Muscle of leg (tissue), 11 donors: ENCODE results near the gene MRPL54. TPM values are rescaled to one million over a fixed set of nuclear protein-coding genes. Genes with fewer than 3 reads are reported as not detected.

Experiments
- DNase-seq: peaks from one replicate; pipeline ENCODE4 v3.0.0; 2013
- H3K27ac ChIP-seq: one replicate; pipeline ENCODE4 v1.5.1; 2013; ENCODE audit warnings: mild to moderate bottlenecking, low read length, control low read depth
- H3K27me3 ChIP-seq: one replicate; pipeline ENCODE4 v1.6.1; 2013; ENCODE audit warnings: low read length; ENCODE audit not compliant: control insufficient read depth, insufficient read depth
- H3K36me3 ChIP-seq: one replicate; pipeline ENCODE4 v1.6.1; 2013; ENCODE audit warnings: low read length; ENCODE audit not compliant: control insufficient read depth, insufficient read depth
- H3K4me1 ChIP-seq: one replicate; pipeline ENCODE4 v1.6.1; 2013; ENCODE audit warnings: low read length; ENCODE audit not compliant: control insufficient read depth, insufficient read depth
- H3K4me3 ChIP-seq: one replicate; pipeline ENCODE4 v1.5.1; 2013; ENCODE audit warnings: low read length, control low read depth
- H3K9me3 ChIP-seq: replicated peaks from 2 replicates; pipeline ENCODE4 v1.6.1; 2013; ENCODE audit warnings: low read depth, low read length; ENCODE audit not compliant: control insufficient read depth
- WGBS: methylation state at CpG from one replicate; pipeline ENCODE4 v1.1.5; 2013; ENCODE audit warnings: missing lambda C conversion rate; ENCODE audit not compliant: insufficient coverage; 5-methylcytosine and 5-hydroxymethylcytosine counted together
- polyA plus RNA-seq, 8 donors: library from polyadenylated mRNA; unstranded; fragments of 120-200 nt; gene quantifications; one replicate each; pipeline versions ENCODE4 v1.2.1 to v1.2.3, GENCODE V29; 2013; ENCODE audit warnings: inconsistent platforms in 1 of 8, low replicate concordance in 1 of 8; ENCODE audit not compliant: insufficient read length in 8 of 8, insufficient read depth in 1 of 8
- total RNA-seq: library from RNA; stranded (reverse); fragments of 120-200 nt; gene quantifications from one replicate; pipeline ENCODE4 v1.2.4, GENCODE V29; 2013

Gene MRPL54
- total and polyA plus RNA-seq, 9 donors: 22.6 to 61.4 (median 30.7) TPM

DNA sequence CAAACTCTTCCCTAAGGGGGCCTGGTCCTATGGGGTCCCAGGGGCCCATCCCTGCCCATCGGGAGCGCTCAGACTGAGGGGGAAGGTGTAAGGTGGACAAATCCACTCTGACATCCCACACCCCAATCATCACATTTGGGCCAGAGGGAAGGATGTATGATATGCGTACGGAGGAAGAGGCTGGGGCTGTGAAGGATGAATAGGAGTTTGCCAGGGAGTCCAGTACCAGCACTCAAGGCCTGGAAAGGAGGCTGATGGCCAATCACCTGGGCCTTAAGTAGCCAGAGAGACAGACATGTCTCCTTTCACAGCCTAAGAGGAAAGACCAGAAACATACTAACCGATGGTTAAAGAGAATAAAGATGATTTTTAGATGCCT is 39.4 kb upstream of the MRPL54 start:
- no peaks in the 10 kb centered on the region for H3K9me3 ChIP-seq
- peaks cover 64% of the 10 kb centered on the region for H3K27me3 ChIP-seq
- peaks cover 4% of the 10 kb centered on the region for H3K4me1 ChIP-seq
- no peak for DNase-seq
- H3K36me3 ChIP-seq: no peaks in the 10 kb centered on the region
- H3K4me3 ChIP-seq: no peak overlapping the region
- H3K27ac ChIP-seq: no peak overlapping the region
- 80% methylated on average over 1 of the region's 5 CpGs for WGBS

DNA sequence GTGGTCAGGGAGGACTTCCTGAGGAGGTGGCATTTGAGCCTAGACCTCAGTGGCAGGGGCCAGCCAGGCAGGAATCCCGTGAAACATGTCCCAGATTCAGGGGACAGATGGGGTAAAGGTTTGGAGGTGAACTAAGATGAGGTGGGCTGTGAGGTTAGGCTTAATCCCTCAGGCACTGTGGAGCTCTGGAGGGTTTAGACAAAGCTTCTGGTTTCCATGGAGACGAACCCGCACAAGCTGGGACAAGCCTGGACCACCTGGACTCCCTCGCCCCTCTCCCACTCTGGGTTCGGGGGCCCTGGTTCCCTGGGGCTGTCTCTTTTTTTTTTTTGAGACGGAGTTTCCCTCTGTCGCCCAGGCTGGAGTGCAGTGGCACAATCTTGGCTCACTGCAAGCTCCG is 38.6 kb upstream of the MRPL54 start:
- no peak for DNase-seq
- no peak overlapping the region for H3K4me3 ChIP-seq
- H3K27me3 ChIP-seq: peaks cover 64% of the 10 kb centered on the region
- no peaks in the 10 kb centered on the region for H3K36me3 ChIP-seq
- H3K27ac ChIP-seq: no peak overlapping the region
- H3K4me1 ChIP-seq: peaks cover 4% of the 10 kb centered on the region
- H3K9me3 ChIP-seq: no peaks in the 10 kb centered on the region
- 24% methylated on average over 5 of the region's 8 CpGs for WGBS

DNA sequence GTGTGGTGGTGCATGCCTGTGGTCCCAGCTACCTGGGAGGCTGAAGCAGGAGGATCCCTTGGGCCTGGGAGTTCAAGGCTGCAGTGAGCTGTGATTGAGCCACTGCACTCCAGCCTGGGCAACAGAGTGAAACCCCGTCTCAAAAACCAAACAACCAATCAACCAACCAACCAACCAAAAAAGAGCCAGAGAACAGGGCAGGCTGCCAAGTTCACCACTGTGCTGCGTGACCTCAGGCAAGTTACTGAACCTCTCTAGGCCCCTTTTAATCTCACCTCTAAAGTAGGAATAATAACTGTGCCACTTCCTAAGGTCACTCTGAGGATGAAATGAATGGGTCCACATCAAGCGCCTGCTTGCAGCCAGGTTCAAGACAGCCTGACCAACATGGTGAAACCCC is 37.4 kb upstream of the MRPL54 start:
- Histone ChIP-seq H3K27me3 (peaks cover 55% of the 10 kb centered on the region), H3K36me3 (no peaks in the 10 kb centered on the region), H3K4me3 (no peak overlapping the region), H3K4me1 (peaks cover 4% of the 10 kb centered on the region), H3K27ac (no peak overlapping the region), H3K9me3 (peaks cover 2% of the 10 kb centered on the region)
- no peak for DNase-seq
- WGBS: 20% methylated on average over 1 of the region's 3 CpGs

DNA sequence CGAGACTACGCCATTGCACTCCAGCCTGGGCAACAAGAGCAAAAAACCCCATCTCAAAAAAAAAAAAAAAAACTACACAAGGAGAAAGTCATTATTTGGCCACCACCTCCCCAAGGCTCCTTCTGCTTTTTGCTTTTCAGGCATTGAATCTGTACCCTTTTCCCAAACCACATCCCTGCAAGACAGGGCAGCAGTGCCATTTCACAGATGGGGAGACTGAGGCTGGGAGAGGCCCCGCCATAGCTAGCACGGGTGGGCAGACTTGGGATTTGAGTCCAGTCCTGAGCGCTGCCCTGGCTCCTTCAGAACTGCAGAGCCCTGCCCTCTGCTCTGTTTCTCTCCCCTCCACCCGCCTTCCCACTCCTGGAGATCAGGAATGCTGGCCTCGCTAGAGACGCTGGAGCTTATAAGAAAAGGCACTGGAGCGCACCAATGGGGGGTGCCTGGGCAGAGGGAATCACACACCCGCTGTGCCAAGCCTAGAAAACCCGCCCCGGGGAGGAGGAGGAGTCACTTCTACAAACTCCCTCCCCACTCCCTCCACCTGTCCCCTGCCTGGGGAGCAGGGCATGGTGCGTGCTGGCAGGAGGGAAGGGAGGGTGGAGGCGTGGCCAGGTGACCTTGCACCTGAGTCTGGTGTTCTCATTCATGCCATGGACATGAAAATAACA is 36.7 kb upstream of the MRPL54 start:
- peaks cover 48% of the 10 kb centered on the region for H3K27me3 ChIP-seq
- DNase-seq: no peak
- 15% methylated on average over 2 of the region's 14 CpGs for WGBS
- peaks cover 4% of the 10 kb centered on the region for H3K4me1 ChIP-seq
- H3K4me3 ChIP-seq: no peak overlapping the region
- H3K36me3 ChIP-seq: no peaks in the 10 kb centered on the region
- H3K9me3 ChIP-seq: peaks cover 2% of the 10 kb centered on the region
- no peak overlapping the region for H3K27ac ChIP-seq

DNA sequence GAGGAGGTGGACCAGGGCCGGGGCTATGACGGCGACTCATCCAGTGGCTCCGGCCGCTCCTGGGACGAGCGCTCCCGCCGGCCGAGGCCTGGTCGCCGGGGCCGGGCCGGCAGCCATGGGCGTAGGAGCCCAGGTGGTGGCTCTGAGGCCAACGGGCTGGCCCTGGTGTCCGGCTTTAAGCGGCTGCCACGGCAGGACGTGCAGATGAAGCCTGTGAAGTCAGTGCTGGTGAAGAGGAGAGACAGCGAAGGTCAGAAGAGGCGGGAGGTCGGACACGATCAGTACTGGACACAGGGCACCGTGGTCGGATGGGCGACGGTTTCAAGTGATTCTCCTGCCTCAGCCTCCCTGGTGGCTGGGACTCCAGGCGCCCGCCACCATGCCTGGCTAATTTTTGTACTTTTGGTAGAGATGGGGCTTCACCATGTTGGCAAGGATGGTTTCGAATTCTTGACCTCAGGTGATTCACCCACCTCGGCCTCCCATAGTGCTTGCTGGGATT is 32.0 kb upstream of the MRPL54 start:
- no peak for DNase-seq
- no peaks in the 10 kb centered on the region for H3K4me1 ChIP-seq
- 91% methylated on average over 26 of the region's 32 CpGs for WGBS
- no peaks in the 10 kb centered on the region for H3K36me3 ChIP-seq
- peaks cover 10% of the 10 kb centered on the region for H3K27me3 ChIP-seq
- no peak overlapping the region for H3K27ac ChIP-seq
- H3K4me3 ChIP-seq: no peak overlapping the region
- peaks cover 4% of the 10 kb centered on the region for H3K9me3 ChIP-seq

DNA sequence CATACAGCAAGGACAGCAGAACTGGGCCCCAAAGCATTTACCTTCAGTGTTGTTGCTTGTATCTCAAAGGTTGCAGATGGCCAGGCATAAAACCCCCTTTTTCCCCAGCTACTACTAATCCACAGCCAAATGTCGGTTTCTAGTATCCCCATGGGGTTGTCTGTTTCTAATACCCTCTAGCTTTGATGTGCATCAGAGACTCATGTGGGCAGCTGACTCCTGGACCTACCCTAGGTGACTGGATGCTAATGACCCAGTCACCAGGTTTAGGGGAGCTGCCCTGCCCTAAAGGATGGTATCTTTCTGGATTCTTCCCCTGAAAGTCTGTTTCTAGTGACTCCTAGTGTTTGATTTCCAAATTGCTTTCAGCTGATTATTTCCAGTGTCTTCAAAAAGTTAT is 30.4 kb upstream of the MRPL54 start:
- H3K27ac ChIP-seq: no peak overlapping the region
- DNase-seq: no peak
- WGBS: 63% methylated on average over 1 of the region's 1 CpG
- no peaks in the 10 kb centered on the region for H3K36me3 ChIP-seq
- H3K4me1 ChIP-seq: no peaks in the 10 kb centered on the region
- no peak overlapping the region for H3K4me3 ChIP-seq
- H3K9me3 ChIP-seq: peaks cover 4% of the 10 kb centered on the region
- peaks cover 4% of the 10 kb centered on the region for H3K27me3 ChIP-seq

GRCh38 chr19:3733549-3734309 is 28.8 kb upstream of the MRPL54 start:
- Histone ChIP-seq H3K27me3 (peaks cover 4% of the 10 kb centered on the region), H3K4me1 (no peaks in the 10 kb centered on the region), H3K36me3 (no peaks in the 10 kb centered on the region), H3K9me3 (peaks cover 4% of the 10 kb centered on the region), H3K27ac (no peak overlapping the region), H3K4me3 (no peak overlapping the region)
- DNase-seq: no peak
- 75% methylated on average over 13 of the region's 20 CpGs for WGBS

DNA sequence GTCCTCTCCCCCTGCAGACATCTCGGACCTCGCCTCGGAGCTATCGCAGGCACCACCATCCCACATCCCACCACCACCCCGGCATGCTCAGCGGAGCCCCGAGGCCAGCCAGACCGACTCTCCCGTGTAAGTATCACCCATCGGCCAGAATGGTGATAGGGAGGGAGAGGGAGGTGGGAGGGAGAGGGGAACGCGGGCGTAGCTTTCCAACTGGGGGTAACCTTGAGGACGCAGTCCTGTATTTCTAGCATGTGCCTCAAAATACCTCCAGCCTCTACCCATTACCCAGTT is 28.2 kb upstream of the MRPL54 start:
- Histone ChIP-seq H3K9me3 (peaks cover 3% of the 10 kb centered on the region), H3K4me1 (no peaks in the 10 kb centered on the region), H3K27ac (no peak overlapping the region), H3K4me3 (no peak overlapping the region), H3K27me3 (peaks cover 4% of the 10 kb centered on the region), H3K36me3 (no peaks in the 10 kb centered on the region)
- DNase-seq: no peak
- WGBS: no CpG with 5 or more reads among the region's 14 CpGs

DNA sequence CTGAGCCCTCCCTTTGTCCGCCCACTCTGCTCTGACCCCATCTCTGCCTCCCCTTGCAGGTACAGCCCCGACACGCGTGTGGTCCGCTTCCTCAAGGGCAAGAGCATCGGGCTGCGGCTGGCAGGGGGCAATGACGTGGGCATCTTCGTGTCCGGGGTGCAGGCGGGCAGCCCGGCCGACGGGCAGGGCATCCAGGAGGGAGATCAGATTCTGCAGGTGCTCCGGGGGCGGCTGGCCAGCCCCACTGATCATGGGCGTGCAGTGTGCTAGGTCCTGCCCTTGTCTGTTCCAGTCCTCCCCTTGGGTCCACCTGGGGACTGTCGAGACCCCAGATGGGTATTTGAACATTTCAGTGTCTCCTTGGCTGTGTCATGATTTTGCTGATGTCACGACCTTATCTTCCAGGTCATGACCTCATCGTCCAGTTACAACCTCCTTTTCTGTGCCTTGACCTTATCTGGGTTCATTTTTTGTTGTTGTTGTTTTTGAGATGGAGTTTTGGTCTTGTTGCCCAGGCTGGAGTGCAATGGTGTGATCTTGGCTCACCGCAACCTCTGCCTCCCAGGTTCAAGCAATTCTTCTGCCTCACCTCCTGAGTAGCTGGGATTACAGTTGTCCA is 26.3 kb upstream of the MRPL54 start:
- Histone ChIP-seq H3K36me3 (no peaks in the 10 kb centered on the region), H3K4me1 (no peaks in the 10 kb centered on the region), H3K27me3 (peaks cover 4% of the 10 kb centered on the region), H3K27ac (no peak overlapping the region), H3K9me3 (no peaks in the 10 kb centered on the region), H3K4me3 (no peak overlapping the region)
- DNase-seq: no peak
- WGBS: 87% methylated on average over 18 of the region's 21 CpGs

- H3K36me3 ChIP-seq: no peaks in the 10 kb centered on the region
- no peak overlapping the region for H3K27ac ChIP-seq
- no peak overlapping the region for H3K4me3 ChIP-seq
- no peaks in the 10 kb centered on the region for H3K9me3 ChIP-seq
- WGBS: 68% methylated on average over 7 of the region's 10 CpGs
- peaks cover 2% of the 10 kb centered on the region for H3K27me3 ChIP-seq
- no peak for DNase-seq
- no peaks in the 10 kb centered on the region for H3K4me1 ChIP-seq
These were observed 24.8 kb upstream of the MRPL54 start for GRCh38 chr19:3737487-3738205.
